ENCODE data around the gene OR8K5.
"Not testable (repeated sequence)": the region's sequence is repeated elsewhere in the genome, so short reads cannot be mapped to it uniquely, and the experiment has no call there.

Gene OR8K5

GRCh38 chr11:56160217-56160616, at the start of gene OR8K5:
Gene OR8K5, minus strand, starts transcription at chr11:56160317. Its CDS starts 0 bp downstream, at chr11:56160317.
- DNase-seq (ENCODE audit: low read depth in 1 of 2, low spot score in 1 of 2) = no peak

GRCh38 chr11:56207790-56208189, 47.7 kb upstream of the OR8K5 start:
- DNase-seq (ENCODE audit: low read depth in 1 of 2, low spot score in 1 of 2) = no peak

DNA sequence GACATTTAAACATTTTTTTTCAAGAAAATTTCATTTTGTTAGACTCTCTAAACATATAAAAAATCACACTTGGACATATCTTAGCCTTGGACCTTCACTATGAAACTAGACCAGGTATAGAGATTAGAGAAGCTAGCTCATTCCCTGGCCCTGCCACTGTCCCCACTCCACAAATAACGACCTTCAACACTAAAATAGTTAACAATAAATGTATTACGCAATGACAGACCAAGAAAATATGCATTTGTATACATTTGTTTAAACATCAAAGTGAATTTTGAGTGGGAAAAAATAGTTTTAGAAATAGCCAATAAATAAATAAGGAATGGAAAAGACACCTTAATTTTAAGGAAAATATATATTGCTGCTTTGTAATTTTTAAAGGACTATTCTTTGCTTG, 37.2 kb upstream of the OR8K5 start:
- DNase-seq (ENCODE audit: low read depth in 1 of 2, low spot score in 1 of 2) = no peak

DNA sequence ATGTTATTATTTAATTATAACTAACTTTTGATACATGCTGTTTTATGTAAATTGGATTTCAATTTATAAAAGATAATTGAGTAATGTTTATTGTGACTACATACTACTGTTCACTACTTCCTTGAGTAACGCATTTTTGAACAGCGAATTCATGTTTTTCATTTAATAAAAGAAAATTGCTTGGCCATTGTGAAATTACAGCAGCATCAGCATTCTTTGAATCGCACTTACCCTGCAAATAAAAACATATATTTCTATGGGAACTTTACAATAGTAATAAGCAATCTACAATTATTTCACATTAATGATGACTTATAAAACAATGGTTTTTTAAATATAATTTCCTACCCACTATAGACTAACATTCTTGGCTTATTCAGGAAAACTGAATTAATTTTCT, 36.6 kb upstream of the OR8K5 start:
- DNase-seq (ENCODE audit: low read depth in 1 of 2, low spot score in 1 of 2) = no peak

DNA sequence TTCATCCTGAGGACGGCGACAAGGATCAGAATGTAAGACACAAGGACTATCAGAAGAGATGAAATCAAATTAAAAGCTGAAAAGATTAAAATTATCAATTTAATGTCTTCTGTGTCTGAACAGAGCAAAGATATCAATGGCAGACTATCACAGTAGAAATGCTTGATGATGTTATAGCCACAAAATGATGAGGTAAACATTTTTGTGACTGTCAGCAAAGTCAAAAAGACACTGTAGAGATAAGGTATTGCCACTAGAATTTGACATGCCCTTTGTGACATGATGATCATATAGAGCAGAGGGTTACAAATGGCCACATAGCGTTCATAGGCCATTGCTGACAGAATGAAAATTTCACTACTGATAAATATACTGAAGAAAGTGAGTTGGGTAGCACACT, 28.5 kb upstream of the OR8K5 start:
- no peak for DNase-seq (ENCODE audit: low read depth in 1 of 2, low spot score in 1 of 2)

DNA sequence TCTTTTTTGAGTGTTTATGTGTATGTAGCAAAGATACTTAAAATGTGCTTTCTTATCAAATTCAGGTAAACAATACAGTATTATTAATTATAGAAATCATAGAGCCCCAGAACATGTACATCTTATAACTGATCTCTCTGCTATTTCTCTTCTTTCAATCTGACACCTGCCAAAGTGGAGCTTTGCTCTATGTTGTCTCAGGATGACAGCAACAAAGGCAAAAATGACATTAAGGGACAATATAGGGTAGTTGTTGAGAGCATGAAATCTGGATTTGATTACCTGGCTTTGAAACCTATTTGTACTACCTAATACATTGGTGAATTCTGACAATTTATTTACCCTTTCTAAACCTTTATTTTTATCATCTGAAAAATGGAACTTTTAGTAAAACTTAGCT, 23.3 kb upstream of the OR8K5 start:
- DNase-seq (ENCODE audit: low read depth in 1 of 2, low spot score in 1 of 2) = no peak

DNA sequence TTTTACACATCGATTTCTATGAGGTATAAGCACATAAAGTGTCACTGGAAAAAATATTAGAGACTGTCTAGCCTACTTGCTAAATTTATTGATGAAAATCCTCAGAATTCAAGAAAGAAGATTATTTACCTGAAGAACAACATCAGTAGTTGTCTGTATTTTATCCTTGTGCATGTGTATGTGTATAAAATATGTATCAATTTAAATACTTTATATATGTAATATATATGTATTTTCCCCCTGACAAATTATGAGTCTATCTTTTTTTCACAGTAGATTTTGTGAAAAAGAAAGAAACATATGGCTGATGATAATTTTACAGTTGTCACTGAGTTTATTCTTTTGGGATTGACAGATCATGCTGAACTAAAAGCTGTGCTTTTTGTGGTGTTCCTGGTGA, 16.2 kb upstream of the OR8K5 start, which contains the start of gene OR5J2:
TSS of gene OR5J2 (plus strand) at position 301 of the 400 bp plus-strand sequence. CDS start at position 301, 0 bp downstream.
- DNase-seq (ENCODE audit: low read depth in 1 of 2, low spot score in 1 of 2) = no peak

GRCh38 chr11:56172256-56172830, 12.2 kb upstream of the OR8K5 start:
- no peak for DNase-seq (ENCODE audit: low read depth in 1 of 2, low spot score in 1 of 2)

DNA sequence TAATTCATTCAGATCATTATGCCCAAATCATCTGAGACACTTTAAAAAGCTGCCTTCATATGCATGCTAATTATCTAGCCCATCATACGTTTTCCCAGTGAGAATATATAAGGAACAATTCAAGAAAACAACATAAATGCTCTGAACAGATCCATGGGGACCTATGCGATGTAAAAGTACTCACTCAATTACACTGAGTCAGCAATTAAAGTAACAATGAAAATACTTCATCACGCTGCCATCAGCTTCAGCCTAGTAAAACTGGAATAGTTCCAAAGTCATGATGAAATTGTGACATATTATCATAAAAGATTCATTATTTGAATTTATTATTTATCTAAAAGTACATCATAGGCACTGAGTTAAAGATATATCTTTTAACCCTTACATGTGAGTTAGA, 3.7 kb upstream of the OR8K5 start:
- no peak for DNase-seq (ENCODE audit: low read depth in 1 of 2, low spot score in 1 of 2)

- DNase-seq (ENCODE audit: low read depth in 1 of 2, low spot score in 1 of 2) = no peak
Observed at GRCh38 chr11:56152333-56152732, 7.8 kb downstream of the OR8K5 start.

DNA sequence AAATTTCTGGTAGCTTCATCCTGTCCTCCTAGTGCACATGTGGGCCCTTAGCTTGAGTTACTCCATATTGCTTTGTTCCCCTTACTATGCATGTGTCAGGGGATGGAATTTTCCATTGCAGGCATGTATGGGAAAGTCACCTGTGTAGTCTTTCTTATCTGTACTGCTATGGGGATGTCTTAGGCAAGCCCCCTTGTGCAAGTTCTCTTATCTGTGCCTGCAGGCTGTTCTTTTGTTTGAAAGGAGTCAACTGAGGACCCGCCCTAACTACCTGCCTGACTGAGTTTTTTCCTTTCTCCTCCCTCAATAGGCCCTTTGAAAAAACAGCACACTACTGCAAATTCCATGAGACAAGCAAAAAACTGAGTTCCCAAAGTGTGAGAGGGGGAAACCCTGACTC, 8.7 kb downstream of the OR8K5 start:
- DNase-seq (ENCODE audit: low read depth in 1 of 2, low spot score in 1 of 2) = no peak

- not testable (repeated sequence) for DNase-seq (ENCODE audit: low read depth in 1 of 2, low spot score in 1 of 2)
Observed at GRCh38 chr11:56143681-56144080, 16.4 kb downstream of the OR8K5 start.

DNA sequence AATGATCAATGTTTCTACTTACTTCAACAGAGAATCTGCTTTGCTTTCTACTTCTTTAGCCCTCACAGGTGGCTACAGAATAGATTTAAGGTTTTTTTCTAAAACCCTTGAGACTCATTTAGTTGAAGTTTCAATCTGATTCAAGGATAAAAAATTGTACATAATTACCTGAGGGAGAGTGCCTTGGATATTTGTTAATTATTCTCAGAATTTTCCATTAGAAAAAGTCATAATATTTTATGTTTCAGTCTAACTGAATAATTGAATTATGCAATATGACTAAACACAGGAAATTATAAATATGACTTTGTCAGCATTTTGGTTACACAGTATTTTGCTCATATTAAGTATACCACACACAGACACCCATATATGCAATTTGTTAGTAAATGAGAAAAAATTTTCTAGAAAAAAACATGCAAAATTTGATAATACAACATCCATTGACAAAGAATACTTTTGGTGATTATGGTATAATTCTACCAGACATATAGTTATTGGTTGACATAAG, 19.9 kb downstream of the OR8K5 start, which contains the start of gene OR8J3:
TSS of gene OR8J3 (minus strand) at position 51 of the 511 bp plus-strand sequence. CDS start 2,483 bp downstream, outside the sequence.
- no peak for DNase-seq (ENCODE audit: low read depth in 1 of 2, low spot score in 1 of 2)

- DNase-seq (ENCODE audit: low read depth in 1 of 2, low spot score in 1 of 2) = no peak
Observed at GRCh38 chr11:56122073-56122472, 38.0 kb downstream of the OR8K5 start, which contains the start of gene OR8H3. Gene OR8H3, plus strand, starts transcription at chr11:56122373. Its CDS starts 0 bp downstream, at chr11:56122373.

Measured in stimulated activated CD4-positive, alpha-beta T cell treated with anti-CD3 and anti-CD28 coated beads, Interleukin-15, amount 100 ng/mL, for 1 hour (primary cell).